ENCODE results near the gene ACOXL.

GRCh38 chr2:111022633-111023032 lies 290.3 kb downstream of the ACOXL start:
- TF ChIP-seq CTCF (IDR thresholded peaks at IDR 0.05 in 2 of 3, conservative IDR thresholded peaks at IDR 0.05 in 1 of 3; ENCODE audit: insufficient read depth in 2 of 3, low read depth in 1 of 3, low read length in 3 of 3) (no peak), ATF3 (IDR thresholded peaks at IDR 0.05) (no peak), ATF3 (CRISPR knock-in tag; conservative IDR thresholded peaks at IDR 0.05) (no peak), MEIS2 (IDR thresholded peaks at IDR 0.05; ENCODE audit: partially characterized antibody) (no peak), EP300 (IDR thresholded peaks at IDR 0.05; ENCODE audit: low read length) (no peak), SP2 (IDR thresholded peaks at IDR 0.05; ENCODE audit: extremely low read depth, low read depth, low read length, poor library complexity, severe bottlenecking) (no peak), ELK1 (CRISPR knock-in tag; IDR thresholded peaks at IDR 0.05) (no peak)

All from K562 (cell line).